Activated CD4-positive, alpha-beta T cell treated with anti-CD3 and anti-CD28 coated beads, Interleukin-2, amount 50 U/mL, for 16 hours (primary cell): ENCODE measurements around the gene RAB3D.
"Not testable (repeated sequence)": the region's sequence is repeated elsewhere in the genome, so short reads cannot be mapped to it uniquely, and the experiment has no call there.

ENCODE experiments used
- DNase-seq: peaks from one replicate; pipeline ENCODE4 v3.0.0-alpha.2; 2020

RAB3D gene

DNA sequence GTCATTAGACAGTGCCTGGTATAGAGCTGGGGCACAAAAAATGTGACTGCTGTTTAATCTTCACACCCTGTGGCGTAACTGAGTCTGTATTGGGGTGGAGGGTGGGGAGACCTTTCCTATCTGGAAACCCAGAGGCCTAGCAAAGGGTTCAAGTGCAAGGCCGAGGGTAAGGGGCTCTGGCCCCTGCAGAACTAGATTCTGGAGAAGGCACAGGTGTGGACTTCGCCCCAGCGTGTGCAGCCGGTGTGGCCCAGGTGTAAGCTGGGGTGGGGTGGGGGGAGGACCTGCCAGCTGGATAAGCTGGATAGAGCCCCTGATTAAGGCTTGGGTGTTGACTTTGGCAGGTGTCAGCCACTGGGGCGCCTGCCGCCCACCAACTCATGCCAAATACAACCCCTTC, 1.3 kb downstream of the RAB3D start:
- DNase-seq: no peak

DNA sequence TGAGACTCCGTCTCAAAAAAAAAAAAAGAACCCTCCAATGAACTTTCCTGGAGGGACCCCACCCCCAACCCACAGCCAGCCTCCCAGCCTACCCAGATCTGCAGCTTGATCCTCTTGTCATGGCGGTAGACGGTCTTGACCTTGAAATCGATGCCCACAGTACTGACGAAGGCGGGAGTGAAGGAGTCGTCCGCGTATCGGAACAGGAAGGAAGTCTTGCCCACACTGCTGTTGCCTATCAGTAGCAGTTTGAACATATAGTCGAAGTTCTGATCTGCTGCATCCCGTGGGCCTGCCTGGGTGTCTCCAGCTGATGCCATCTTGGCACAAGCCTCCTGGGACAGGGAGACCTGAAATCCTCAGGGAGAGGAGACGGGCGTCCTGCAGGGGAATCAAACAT, 2.4 kb downstream of the RAB3D start:
- DNase-seq: peak; percentile 28

DNA sequence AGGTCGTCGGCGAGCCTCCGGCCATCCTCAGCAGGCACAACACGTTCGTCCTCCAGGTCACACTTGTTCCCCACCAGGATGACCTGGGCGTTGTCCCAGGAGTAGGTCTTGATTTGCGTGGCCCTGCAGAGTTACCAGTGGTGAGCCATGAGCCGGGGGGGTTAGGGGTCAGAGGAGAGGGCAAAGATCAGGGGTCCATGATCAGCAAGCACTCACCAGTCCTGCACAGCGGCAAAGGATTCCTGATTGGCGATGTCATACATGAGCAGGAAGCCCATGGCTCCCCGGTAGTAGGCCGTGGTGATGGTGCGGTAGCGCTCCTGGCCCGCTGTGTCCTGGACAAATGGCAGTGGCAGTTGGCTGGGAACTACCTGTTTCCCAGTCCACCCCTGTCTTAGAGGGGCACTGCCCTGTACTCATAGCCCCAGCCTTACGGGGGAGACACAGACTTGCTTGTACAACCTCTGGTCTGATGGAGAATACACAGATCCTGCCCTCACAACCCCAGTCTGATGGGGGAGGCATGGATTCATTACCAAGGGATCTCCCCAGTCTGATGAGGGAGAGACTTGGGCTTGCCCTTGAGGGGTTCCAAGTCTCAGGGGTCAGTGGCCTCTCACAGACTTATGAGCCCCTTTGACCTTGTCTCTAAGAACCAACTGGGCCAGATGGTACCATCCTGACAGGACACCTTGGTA, 3.9 kb downstream of the RAB3D start:
- no peak for DNase-seq

DNA sequence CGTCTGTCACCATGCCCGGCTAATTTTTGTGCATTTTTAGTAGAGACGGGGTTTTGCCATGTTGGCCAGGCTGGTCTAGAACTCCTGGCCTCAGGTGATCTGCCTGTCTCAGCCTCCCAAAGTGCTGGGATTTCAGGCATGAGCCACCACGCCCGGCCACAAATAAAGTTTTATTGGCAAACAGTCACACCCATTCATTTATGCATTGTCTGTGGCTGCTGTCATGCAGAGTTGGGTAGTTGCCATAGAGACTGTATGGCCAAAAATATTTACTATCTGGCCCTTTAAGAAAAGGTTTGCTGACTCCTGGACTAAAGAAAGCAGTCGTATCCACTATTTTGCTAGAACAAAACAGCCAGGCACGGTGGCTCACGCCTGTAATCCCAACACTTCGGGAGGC, 5.6 kb downstream of the RAB3D start:
- not testable (repeated sequence) for DNase-seq

DNA sequence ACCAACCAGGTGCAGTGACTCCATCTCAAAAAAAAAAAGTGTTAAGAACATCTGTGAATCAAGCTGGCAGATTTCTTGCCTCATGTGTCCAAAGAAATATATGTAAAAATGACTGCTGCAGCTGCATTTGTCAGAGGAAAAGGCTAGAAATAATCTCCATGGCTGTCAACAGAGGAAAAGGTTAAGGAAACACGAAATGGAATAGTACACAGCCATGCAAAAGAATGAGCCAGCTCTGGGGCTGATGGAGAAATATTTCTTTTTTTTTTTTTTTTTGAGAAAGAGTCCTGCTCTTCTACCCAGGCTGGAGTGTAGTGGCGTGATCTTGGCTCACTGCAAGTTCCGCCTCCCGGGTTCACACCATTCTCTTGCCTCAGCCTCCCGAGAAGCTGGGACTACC, 6.6 kb downstream of the RAB3D start:
- no peak for DNase-seq

DNA sequence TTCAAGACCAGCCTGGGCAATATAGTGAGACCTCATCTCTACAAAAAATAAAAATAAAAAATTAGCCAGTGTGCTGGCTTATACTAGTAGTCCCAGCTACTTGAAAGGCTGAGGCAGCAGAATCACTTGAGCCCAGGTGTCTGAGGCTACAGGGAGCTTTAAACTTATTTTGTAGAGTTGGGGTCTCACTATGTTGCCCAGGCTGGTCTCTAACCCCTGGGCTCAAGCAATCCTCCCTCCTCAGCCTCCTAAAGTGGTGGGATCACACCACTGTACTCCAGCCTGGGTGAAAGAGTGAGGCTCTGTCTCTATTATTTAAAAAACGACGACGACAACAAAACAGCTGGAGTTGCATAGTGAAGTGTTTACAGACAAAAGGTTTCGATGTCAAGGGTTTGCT, 8.0 kb downstream of the RAB3D start:
- no peak for DNase-seq

DNA sequence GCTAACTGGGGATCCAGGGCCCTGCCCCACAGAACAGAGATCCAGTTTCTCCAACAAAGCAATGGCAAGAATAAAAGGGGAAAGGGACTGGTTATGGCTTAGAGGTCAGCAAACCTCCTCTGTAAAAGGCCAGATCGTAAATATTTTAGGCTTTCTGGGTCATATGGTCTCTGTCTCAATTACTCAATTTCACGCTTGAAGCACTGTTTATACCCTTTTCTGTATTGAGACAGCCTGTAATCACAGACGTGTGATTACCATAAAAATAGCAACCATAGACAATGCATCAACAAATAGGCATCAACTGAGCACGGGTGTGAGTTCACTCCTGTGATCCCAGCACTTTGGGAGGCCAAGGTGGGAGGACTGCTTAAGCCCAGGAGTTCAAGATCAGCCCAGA, 9.3 kb downstream of the RAB3D start:
- DNase-seq: no peak

DNA sequence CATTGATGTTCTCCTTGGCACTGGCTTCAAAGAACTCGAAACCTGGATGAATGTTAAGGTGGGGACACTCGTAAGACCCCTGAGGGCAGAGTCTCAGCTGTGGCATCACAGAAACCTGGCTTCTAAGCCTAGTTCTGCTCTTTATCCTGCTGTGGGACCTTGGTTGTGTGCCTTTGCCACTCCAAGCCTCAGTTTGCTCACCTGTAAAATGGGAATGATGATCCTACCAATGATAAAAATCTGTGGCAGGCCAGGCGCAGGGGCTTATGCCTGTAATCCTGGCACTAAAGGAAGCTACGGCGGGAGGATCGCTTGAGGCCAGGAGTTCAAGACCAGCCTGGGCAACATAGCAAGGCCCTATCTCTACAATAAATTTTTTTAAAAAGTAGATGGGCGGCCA, 13.9 kb downstream of the RAB3D start:
- no peak for DNase-seq

DNA sequence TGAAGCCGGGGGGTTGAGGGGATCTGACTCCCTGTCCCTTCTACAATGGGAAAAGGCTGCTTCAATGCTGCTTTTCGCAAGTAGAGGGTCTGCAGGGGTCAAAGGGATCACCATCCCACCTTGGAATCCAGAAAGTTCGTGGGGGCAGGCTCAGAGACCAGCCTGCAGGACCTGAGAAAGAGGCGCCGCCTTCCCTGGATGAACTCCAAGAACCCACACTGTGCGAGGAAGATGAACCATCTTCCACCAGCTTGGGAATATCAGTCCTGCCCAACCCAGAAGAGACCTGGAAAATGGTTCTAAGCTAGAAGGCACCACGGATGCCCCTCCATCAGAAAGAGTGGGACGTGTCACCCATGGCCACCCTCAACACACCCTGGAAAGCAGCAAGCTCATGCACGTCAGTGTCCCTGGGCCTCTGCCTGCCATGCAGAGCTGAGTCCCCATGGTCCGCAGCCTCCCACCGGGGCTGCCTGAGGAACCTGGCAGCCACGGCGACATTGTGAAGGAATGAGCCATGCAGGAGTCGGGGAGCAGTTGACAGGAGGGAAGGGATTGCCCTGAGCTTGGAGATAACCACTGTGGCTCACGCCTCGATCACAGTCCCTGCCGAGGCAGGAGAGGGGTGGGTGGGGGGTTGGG, 14.6 kb downstream of the RAB3D start:
- DNase-seq: no peak

DNA sequence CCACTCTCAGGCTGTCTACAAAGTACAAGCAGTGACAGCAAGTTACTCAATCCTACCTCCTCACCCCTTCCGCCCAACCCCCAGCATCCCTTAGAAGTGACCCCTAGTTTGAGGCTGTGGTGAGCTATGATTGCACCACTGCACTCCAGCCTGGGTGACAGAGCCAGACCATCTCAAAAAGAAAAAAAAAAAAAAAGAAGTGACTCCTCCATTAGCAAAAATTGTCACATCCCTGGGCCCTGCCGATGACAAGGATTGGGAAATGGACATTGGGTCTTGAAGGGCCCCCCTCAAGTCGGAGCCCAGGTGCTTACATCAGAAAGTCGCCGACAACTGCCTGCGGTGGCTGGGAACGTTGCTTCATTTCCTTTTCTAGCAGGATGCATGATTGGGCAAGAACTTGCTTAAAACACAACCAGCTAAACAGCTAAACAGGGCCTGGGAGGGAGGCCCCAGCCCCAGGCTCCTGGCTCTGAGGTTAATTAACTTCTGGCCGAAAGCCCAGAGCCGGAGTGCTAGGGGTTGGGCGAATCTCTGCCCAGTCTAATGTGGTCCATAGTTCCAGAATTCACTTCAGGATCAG, 15.3 kb downstream of the RAB3D start:
- peak; percentile 84 for DNase-seq

DNA sequence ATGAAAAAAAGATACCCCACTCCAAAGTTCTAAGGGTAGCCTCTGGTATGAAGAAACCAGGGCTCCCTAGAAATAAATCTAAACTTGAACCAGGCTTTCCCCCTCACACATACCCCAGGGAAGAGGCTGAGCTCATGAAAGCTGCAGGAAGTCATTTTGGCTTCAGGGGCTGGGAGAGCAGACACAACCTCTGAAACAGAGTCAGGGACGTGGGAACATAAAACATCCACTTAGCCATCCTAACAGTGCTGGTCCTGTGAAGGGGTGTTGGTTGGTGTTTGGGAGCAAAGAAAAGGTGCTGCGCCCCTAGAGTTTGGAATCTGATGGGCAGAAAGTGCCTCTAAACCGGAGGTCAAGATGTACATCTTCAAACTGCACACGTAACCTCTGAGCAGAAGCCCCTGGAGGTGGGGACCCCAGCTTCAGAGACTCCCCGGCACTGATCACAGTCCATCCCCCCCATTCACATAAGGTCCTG, 15.8 kb downstream of the RAB3D start:
- DNase-seq: no peak

DNA sequence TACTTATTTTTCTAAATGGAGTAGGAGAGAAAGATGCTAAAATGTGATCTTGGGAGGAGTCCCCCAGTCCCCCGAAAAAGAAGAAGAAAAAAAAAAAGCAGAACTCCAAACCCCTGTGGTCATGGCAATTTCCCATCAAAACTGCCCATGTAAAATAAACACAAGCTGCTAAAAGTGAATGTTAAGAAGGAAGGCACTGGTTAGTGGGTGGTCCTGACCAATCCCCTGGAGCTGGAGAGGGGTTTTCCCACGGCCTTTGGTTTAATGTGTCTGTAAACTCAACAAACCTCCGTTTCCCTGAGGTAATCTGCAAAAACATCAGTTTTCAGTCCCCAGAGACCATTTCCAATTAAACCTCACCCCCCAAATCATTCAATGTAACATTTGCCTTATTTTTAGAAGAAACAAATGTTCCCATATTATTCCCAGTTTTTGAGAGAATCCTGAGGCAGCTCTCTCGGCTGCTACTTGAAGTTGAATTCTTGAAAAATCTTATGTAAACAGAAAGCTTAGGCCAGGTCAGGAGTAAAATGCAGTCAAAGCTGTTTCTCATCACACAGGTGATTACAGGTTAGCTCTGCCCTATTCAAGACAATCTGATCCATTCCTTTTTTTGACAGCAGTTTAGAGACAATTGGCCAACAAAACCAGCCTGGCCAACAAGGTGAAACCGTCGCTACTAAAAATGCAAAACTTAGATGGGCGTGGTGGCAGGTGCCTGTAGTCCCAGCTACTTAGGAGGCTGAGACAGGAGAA, 17.0 kb downstream of the RAB3D start:
- DNase-seq: no peak

DNA sequence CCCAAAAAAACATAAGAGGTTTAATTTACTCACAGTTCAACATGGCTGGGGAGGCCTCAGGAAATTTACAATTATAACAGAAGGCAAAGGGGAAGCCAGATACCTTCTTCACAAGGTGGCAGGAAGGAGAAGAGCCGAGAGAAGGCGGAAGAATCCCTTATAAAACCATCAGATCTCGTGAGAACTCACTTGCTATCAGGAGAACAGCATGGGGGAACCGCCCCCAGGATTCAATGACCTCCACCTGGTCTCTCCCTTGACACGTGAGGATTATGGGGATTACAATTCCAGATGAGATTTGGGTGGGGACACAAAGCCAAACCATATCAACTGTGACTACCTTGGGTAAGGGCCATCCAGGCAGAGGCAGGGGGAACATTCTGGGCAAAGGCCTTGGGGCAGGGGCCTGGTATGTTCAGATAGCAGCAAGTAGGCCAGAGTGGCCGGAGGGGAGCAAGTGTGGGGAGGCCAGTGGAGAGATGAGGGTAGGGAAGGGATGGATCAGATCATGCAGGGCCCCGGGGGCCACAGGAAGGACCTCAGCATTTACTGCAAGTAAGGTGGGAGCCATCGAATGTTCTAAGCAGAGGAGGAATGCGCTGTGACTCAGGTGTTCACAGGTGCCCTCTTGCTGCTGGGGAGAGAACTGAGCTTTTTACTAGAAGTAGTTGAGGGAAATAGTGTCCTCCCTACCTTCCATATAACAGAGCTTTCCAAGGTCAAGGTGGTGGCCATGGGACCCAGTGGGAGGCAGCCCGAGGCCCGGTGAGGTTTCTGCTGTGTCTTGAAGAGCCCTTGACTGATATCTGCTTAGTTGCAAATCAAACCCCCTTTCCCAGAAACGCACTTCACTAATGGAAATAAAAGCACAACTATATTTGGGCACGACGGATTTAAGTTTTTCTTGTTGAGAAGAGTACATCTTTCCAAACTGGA, 18.0 kb downstream of the RAB3D start:
- DNase-seq: no peak

DNA sequence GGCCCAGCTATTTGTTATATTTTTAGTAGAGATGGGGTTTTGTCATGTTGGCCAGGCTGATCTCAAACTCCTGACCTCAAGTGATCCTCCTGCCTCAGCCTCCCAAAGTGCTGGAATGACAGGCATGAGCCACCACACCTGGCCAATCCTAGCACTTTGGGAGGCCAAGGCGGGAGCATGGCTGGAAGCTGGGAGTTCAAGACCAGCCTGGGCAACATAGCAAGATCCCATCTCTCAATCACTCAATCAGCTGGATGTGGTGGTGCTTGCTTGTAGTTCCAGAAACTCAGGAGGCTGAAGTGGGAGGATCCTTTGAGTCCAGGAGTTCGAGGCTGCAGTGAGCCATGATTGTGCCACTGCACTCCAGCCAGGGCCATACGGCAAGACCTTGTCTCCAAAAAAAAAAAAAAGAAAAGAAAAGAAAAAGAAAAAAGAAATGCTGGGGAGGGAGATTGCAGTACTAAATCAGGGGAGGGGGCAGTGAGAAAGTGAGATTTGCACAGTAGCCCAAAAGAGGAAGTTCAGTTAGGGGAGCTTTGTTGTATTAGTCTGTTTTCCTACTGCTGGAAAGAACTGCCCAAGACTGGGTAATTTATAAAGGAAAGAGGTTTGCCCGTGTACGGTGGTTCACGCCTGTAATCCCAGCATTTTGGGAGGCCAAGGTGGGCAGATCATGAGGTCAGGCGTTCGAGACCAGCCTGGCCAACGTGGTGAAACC, 19.0 kb downstream of the RAB3D start:
- DNase-seq: not testable (repeated sequence)

DNA sequence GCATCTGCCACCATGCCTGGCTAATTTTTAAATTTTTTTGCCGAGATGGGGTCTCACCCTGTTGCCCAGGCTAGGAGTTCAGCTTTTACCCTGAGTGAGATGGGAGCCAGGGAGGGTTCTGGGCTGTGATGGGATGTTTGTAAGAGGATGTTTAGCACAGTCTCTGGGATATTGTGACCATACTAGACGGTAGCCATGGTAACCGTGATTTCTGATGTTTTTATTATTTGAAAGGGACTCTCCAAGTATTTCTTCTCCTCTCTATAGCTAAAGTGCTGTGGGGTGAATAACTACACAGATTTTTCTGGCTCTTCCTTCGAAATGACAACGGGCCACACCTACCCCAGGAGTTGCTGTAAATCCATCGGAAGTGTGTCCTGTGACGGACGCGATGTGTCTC, 33.1 kb downstream of the RAB3D start:
- DNase-seq: no peak

DNA sequence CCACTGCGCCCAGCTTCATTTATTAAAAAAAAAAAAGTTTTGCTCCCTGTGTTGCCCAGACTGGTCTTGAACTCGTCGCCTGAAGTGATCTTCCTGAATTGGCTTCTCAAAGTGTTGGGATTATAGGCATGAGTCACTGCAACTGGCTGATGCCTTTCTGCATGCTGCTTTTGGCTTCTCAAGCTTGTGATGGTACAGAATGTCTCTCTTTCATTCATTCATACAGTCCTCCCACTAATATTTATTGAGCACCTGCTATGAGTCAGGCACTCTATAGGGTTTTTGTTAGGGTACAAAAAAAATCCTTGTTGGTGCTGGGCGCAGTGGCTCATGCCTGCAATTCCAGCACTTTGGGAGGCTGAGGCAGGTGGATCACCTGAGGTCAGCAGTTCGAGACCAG, 34.5 kb downstream of the RAB3D start:
- no peak for DNase-seq

DNA sequence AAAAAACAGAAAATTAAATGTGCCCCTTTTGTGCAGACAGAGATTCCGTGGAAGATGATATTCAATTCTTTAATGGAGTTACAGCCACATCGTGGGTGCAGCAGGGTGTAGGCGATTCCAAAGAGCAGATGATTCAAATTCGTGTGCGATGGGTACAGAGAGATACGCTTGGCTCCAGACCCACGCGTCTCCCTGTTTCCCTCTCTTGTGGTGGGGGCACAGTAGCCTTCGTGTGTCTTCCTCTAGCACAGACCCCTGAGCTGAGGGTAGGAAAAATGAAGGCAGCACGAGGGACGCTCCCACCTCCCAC, 38.7 kb downstream of the RAB3D start:
- DNase-seq: no peak

DNA sequence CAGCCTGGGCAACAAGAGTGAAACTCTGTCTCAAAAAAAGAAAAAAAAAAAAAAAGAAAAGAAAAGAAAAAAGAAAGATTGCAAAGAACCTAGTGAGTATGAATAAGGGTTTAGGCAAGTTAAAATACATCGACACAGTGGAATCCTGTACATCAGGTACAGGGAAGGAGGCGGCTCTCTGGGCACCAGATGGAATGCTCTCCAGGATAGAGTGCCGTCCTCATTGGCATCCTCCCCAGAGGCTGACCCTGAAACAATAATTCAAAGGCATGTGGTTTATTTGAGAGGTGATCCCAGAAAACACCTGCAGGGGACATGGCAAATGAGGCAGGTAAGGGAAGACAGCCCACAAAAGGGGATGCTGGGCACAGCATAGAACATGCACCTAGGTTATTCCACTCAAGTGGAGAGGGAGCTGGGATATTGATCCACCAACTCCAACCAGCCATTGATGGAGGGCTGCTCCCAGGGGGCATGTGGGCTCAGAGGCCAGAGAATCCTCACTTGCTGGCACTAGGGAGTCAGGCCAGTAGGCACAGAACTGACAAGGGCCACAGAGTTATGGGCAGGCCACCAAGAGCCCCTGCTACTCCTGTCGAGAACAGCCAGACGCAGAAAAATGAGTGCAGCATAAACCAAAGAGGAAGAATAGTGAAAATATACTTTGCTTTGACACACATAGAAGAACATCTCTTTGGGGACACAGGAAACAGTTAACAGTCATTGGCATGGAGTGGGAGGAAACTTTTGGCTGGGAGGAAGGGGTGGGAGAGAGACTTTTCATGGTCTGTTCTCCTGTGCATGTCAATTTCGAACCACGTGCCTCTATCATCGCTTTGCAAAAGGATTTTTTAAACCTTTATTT, 39.3 kb downstream of the RAB3D start:
- DNase-seq: no peak

DNA sequence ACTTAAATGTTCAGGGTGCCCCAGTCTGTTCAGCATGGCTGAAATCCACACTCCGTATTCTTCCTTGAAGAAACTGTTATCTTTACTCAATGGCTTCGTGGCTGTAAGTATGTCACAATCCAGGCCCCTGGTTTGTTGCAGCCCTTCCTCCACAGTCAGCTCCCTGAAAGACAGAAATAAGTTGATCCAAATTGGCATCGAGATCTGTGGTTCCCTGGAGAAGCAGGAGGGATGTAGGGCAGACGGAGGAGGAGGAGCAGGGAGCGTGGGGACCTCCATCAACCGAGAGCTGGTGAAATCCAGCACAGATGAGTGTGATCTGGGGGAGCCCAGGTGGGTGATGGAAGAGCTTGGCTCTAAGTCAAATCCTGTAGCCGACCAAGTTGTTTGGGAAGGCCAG, 43.2 kb downstream of the RAB3D start:
- no peak for DNase-seq

DNA sequence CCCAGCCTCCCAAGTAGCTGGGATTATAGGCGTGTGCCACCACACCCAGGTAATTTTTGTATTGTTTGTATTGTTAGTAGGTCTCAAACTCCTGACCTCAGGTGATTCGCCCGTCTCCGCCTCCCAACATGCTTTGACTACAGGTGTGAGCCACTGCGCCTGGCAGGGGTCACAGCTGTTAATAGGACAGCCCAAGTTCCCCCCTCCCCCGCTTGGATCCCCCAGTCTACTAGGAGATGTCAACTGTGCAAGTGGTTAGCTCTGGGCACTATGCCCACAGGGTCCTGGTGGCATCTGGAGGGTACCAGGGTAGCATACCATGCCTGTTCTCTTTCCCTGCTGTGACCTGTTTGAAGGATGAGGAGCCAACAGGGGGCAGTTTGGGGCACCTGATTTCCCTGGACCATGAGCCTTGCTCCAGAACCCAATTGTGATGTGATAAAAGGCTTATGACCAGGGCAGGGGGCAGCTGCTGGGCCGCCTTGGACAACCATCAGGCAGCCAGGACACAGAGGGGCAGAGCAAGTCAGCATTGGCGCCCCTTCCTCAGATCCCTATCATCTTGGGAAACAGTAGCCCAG, 43.7 kb downstream of the RAB3D start, which contains the start of gene TSPAN16:
Gene TSPAN16, plus strand, starts transcription at position 496 of the 581 bp plus-strand sequence. CDS start 138 bp downstream, outside the sequence.
- DNase-seq: no peak
